Measurements from ENCODE around the gene PLN. TPM values are rescaled to one million over a fixed set of nuclear protein-coding genes. Genes with fewer than 3 reads are reported as not detected.
A peak's percentile ranks its signal among the peaks of the same experiment; 100 is the strongest.

The PLN gene
- total and polyA plus RNA-seq, 9 of the 15 experiments (the other 6 are each of a cell fraction or from before 2014, with no cell fraction given) = 0.03 to 0.30 (median 0.03) TPM; not detected in 6

DNA sequence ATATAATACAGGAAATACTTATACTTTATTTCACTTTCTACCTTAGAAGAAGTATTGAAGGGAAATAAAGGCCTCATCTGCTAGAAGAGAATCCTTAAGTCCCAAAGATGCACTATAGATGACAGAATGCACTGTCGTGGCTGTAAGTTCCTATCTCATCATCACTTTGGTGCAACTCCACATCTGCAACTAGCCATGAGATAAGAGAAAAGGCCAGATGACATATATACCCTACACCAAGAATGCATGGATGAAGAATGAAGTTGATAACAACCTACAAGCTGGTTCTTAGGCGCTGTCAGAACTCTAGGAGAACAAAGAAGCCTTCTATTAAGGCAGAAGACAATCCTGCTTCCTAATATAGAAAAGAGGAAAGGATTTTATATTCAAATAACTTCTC, 11.6 kb upstream of the PLN start:
- no peaks in the 10 kb centered on the region for H3K27me3 ChIP-seq (ENCODE audit: control insufficient read depth in 2 of 2, insufficient read depth in 2 of 2, low read length in 2 of 2)
- no peaks in the 10 kb centered on the region for H3K9me3 ChIP-seq (replicated peaks; ENCODE audit: control insufficient read depth, insufficient read depth, low read depth, low read length)
- ATAC-seq = peak; percentile 59
- BruUV-seq (replicated peaks) = no TSS peak
- H3K79me2 ChIP-seq (ENCODE audit: control insufficient read depth, insufficient read depth, low read length) = peaks cover 7% of the 10 kb centered on the region; the same call in 2 of the 3 replicates
- peak overlapping the region; percentile 11; the same call in 1 of the 2 replicates for H3K4me2 ChIP-seq (ENCODE audit: insufficient read depth, low read length)
- no peak overlapping the region for H3K4me3 ChIP-seq
- no peaks in the 10 kb centered on the region for H4K20me1 ChIP-seq (replicated peaks; ENCODE audit: control insufficient read depth, insufficient read depth, low read length)
- intact Hi-C loops (cut with micrococcal nuclease) (no loop called here), in situ Hi-C loops (cut with MboI) (no loop called here)
- no peak overlapping the region for H3K9ac ChIP-seq (ENCODE audit: insufficient read depth in 1 of 2, low read depth in 2 of 2, low read length in 2 of 2)
- peak; percentile 40 for FAIRE-seq
- no peaks in the 10 kb centered on the region for H3K9me1 ChIP-seq (ENCODE audit: control insufficient read depth, insufficient read depth, low read length)
- CTCF ChIA-PET (ENCODE audit: low intra/inter-chr PET ratio) = no interaction called here
- POLR2A ChIA-PET = no interaction called here
- H3K4me1 ChIP-seq (replicated peaks in 1 of 2; ENCODE audit: control insufficient read depth in 2 of 2, insufficient read depth in 2 of 2, low read length in 2 of 2) = peaks cover 0 to 8% of the 10 kb centered on the region in 2 experiments; a peak in 3 of 5 replicates
- peak in 3 of 4 experiments; percentile 18 to 64 (median 22) for DNase-seq (ENCODE audit: extremely low read depth in 1 of 4, low spot score in 3 of 4)
- WGBS (ENCODE audit: insufficient coverage, low coverage, missing lambda C conversion rate) = 5% methylated on average over 2 of the region's 2 CpGs
- no peak overlapping the region for H2AFZ ChIP-seq (ENCODE audit: low read depth, low read length)
- H3K36me3 ChIP-seq (ENCODE audit: control insufficient read depth, insufficient read depth, low read length) = no peaks in the 10 kb centered on the region; the same call in 2 of the 3 replicates
- no peak overlapping the region for H3K27ac ChIP-seq (ENCODE audit: extremely low read depth, low read depth, low read length)
- TF ChIP-seq SMARCA4 (IDR thresholded peaks at IDR 0.05) (0 out of 2 replicates have a peak, but pooled peaks have one; percentile 34), CBFA2T2 (conservative IDR thresholded peaks at IDR 0.05) (peak; percentile 66), SREBF2 (CRISPR knock-in tag; IDR thresholded peaks at IDR 0.05) (no peak), ZNF408 (CRISPR knock-in tag; IDR thresholded peaks at IDR 0.05; ENCODE audit: low read depth) (no peak), ZNF589 (CRISPR knock-in tag; IDR thresholded peaks at IDR 0.05; ENCODE audit: low read depth) (no peak)
- TF ChIP-seq, protein P1, sequence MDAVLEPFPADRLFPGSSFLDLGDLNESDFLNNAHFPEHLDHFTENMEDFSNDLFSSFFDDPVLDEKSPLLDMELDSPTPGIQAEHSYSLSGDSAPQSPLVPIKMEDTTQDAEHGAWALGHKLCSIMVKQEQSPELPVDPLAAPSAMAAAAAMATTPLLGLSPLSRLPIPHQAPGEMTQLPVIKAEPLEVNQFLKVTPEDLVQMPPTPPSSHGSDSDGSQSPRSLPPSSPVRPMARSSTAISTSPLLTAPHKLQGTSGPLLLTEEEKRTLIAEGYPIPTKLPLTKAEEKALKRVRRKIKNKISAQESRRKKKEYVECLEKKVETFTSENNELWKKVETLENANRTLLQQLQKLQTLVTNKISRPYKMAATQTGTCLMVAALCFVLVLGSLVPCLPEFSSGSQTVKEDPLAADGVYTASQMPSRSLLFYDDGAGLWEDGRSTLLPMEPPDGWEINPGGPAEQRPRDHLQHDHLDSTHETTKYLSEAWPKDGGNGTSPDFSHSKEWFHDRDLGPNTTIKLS (IDR thresholded peaks at IDR 0.05; ENCODE audit: borderline replicate concordance, low read depth) = no peak
- TF ChIP-seq, protein P2, sequence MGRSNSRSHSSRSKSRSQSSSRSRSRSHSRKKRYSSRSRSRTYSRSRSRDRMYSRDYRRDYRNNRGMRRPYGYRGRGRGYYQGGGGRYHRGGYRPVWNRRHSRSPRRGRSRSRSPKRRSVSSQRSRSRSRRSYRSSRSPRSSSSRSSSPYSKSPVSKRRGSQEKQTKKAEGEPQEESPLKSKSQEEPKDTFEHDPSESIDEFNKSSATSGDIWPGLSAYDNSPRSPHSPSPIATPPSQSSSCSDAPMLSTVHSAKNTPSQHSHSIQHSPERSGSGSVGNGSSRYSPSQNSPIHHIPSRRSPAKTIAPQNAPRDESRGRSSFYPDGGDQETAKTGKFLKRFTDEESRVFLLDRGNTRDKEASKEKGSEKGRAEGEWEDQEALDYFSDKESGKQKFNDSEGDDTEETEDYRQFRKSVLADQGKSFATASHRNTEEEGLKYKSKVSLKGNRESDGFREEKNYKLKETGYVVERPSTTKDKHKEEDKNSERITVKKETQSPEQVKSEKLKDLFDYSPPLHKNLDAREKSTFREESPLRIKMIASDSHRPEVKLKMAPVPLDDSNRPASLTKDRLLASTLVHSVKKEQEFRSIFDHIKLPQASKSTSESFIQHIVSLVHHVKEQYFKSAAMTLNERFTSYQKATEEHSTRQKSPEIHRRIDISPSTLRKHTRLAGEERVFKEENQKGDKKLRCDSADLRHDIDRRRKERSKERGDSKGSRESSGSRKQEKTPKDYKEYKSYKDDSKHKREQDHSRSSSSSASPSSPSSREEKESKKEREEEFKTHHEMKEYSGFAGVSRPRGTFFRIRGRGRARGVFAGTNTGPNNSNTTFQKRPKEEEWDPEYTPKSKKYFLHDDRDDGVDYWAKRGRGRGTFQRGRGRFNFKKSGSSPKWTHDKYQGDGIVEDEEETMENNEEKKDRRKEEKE (IDR thresholded peaks at IDR 0.05; ENCODE audit: borderline replicate concordance in 1 of 2, control insufficient read depth in 1 of 2, low read depth in 2 of 2, low read length in 1 of 2) = no peak
- TF ChIP-seq, protein P3, sequence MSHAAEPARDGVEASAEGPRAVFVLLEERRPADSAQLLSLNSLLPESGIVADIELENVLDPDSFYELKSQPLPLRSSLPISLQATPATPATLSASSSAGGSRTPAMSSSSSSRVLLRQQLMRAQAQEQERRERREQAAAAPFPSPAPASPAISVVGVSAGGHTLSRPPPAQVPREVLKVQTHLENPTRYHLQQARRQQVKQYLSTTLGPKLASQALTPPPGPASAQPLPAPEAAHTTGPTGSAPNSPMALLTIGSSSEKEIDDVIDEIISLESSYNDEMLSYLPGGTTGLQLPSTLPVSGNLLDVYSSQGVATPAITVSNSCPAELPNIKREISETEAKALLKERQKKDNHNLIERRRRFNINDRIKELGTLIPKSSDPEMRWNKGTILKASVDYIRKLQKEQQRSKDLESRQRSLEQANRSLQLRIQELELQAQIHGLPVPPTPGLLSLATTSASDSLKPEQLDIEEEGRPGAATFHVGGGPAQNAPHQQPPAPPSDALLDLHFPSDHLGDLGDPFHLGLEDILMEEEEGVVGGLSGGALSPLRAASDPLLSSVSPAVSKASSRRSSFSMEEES (CRISPR knock-in tag; IDR thresholded peaks at IDR 0.05) = no peak
- TF ChIP-seq, protein P4, sequence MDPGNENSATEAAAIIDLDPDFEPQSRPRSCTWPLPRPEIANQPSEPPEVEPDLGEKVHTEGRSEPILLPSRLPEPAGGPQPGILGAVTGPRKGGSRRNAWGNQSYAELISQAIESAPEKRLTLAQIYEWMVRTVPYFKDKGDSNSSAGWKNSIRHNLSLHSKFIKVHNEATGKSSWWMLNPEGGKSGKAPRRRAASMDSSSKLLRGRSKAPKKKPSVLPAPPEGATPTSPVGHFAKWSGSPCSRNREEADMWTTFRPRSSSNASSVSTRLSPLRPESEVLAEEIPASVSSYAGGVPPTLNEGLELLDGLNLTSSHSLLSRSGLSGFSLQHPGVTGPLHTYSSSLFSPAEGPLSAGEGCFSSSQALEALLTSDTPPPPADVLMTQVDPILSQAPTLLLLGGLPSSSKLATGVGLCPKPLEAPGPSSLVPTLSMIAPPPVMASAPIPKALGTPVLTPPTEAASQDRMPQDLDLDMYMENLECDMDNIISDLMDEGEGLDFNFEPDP (CRISPR knock-in tag; IDR thresholded peaks at IDR 0.05) = no peak
